Stimulated activated memory B cell treated with anti-CD40 and anti-IgM and Interleukin-4, amounts not matched to agents 10 μg/mL and 1 μg/mL and 100 μg/mL, for 72 hours (primary cell): ENCODE measurements around the gene PER3.
"Not testable (repeated sequence)": the region's sequence is repeated elsewhere in the genome, so short reads cannot be mapped to it uniquely, and the experiment has no call there.

ENCODE experiments used
- ATAC-seq: fragments of 150-1000 bp; cut with Tn5 transposase; 2 replicates; pipeline ENCODE4 v1.10.0; 2021
- H3K27ac Mint-ChIP-seq: one replicate; pipeline ENCODE4 v1.8.0; 2022; ENCODE audit warnings: mild to moderate bottlenecking, mixed read lengths
- H3K27me3 Mint-ChIP-seq: one replicate; pipeline ENCODE4 v1.8.0; 2022; ENCODE audit warnings: mixed read lengths
- H3K36me3 Mint-ChIP-seq: one replicate; pipeline ENCODE4 v1.8.0; 2022; ENCODE audit warnings: mixed read lengths
- H3K4me1 Mint-ChIP-seq: one replicate; pipeline ENCODE4 v1.8.0; 2022; ENCODE audit warnings: mixed read lengths
- H3K4me3 Mint-ChIP-seq: one replicate; pipeline ENCODE4 v1.8.0; 2022; ENCODE audit warnings: mild to moderate bottlenecking, moderate library complexity, mixed read lengths
- H3K9me3 Mint-ChIP-seq: one replicate; pipeline ENCODE4 v1.8.0; 2022; ENCODE audit warnings: mixed read lengths

PER3 gene

GRCh38 chr1:7769673-7770412 lies 14.2 kb upstream of the PER3 start:
- no peak overlapping the region for H3K4me3 Mint-ChIP-seq
- no peaks in the 10 kb centered on the region for H3K27me3 Mint-ChIP-seq
- no peaks in the 10 kb centered on the region for H3K9me3 Mint-ChIP-seq
- peak overlapping the region; percentile 87 for H3K27ac Mint-ChIP-seq
- H3K4me1 Mint-ChIP-seq: peaks cover 27% of the 10 kb centered on the region
- ATAC-seq: no peak
- peaks cover 8% of the 10 kb centered on the region for H3K36me3 Mint-ChIP-seq

GRCh38 chr1:7770669-7770996 lies 13.5 kb upstream of the PER3 start:
- Mint-ChIP-seq H3K36me3 (peaks cover 10% of the 10 kb centered on the region), H3K9me3 (no peaks in the 10 kb centered on the region), H3K27ac (peak overlapping the region; percentile 87), H3K4me3 (peak overlapping the region; percentile 93), H3K4me1 (peaks cover 30% of the 10 kb centered on the region), H3K27me3 (no peaks in the 10 kb centered on the region)
- ATAC-seq: peak; percentile 32

GRCh38 chr1:7770997-7771822 lies 12.9 kb upstream of the PER3 start, which contains the start of gene VAMP3:
Gene VAMP3 (plus strand): TSS chr1:7771296. CDS start chr1:7771384, 88 bp downstream.
- Mint-ChIP-seq H3K9me3 (no peaks in the 10 kb centered on the region), H3K36me3 (peaks cover 10% of the 10 kb centered on the region), H3K4me3 (peak within 1 kb of the TSS; percentile 93), H3K27me3 (no peaks in the 10 kb centered on the region), H3K27ac (peak within 1 kb of the TSS; percentile 87), H3K4me1 (peaks cover 30% of the 10 kb centered on the region)
- ATAC-seq: peak; percentile 97

- no peaks in the 10 kb centered on the region for H3K27me3 Mint-ChIP-seq
- peaks cover 30% of the 10 kb centered on the region for H3K4me1 Mint-ChIP-seq
- peaks cover 10% of the 10 kb centered on the region for H3K36me3 Mint-ChIP-seq
- peak overlapping the region; percentile 93 for H3K4me3 Mint-ChIP-seq
- H3K9me3 Mint-ChIP-seq: no peaks in the 10 kb centered on the region
- ATAC-seq: no peak
- H3K27ac Mint-ChIP-seq: peak overlapping the region; percentile 87
Observed at GRCh38 chr1:7771823-7772299, 12.2 kb upstream of the PER3 start.

GRCh38 chr1:7777591-7777990 lies 6.5 kb upstream of the PER3 start:
- peaks cover 29% of the 10 kb centered on the region for H3K36me3 Mint-ChIP-seq
- H3K27me3 Mint-ChIP-seq: no peaks in the 10 kb centered on the region
- no peak for ATAC-seq
- H3K9me3 Mint-ChIP-seq: no peaks in the 10 kb centered on the region
- no peak overlapping the region for H3K27ac Mint-ChIP-seq
- H3K4me1 Mint-ChIP-seq: peaks cover 24% of the 10 kb centered on the region
- H3K4me3 Mint-ChIP-seq: no peak overlapping the region

GRCh38 chr1:7778133-7778628 lies 5.9 kb upstream of the PER3 start:
- Mint-ChIP-seq H3K27ac (no peak overlapping the region), H3K27me3 (no peaks in the 10 kb centered on the region), H3K9me3 (no peaks in the 10 kb centered on the region), H3K4me1 (peaks cover 30% of the 10 kb centered on the region), H3K4me3 (no peak overlapping the region), H3K36me3 (peaks cover 29% of the 10 kb centered on the region)
- ATAC-seq: no peak

- ATAC-seq: no peak
- H3K36me3 Mint-ChIP-seq: peaks cover 19% of the 10 kb centered on the region
- H3K27ac Mint-ChIP-seq: no peak overlapping the region
- no peaks in the 10 kb centered on the region for H3K9me3 Mint-ChIP-seq
- no peaks in the 10 kb centered on the region for H3K27me3 Mint-ChIP-seq
- H3K4me3 Mint-ChIP-seq: no peak overlapping the region
- H3K4me1 Mint-ChIP-seq: peaks cover 21% of the 10 kb centered on the region
Observed at GRCh38 chr1:7780976-7781375, 3.1 kb upstream of the PER3 start.

- Mint-ChIP-seq H3K27ac (peak overlapping the region; percentile 48), H3K9me3 (no peaks in the 10 kb centered on the region), H3K4me3 (no peak overlapping the region), H3K36me3 (peaks cover 19% of the 10 kb centered on the region), H3K27me3 (no peaks in the 10 kb centered on the region), H3K4me1 (peaks cover 21% of the 10 kb centered on the region)
- no peak for ATAC-seq
Observed at GRCh38 chr1:7781501-7781900, 2.6 kb upstream of the PER3 start.

- Mint-ChIP-seq H3K27me3 (no peaks in the 10 kb centered on the region), H3K4me1 (peaks cover 21% of the 10 kb centered on the region), H3K9me3 (no peaks in the 10 kb centered on the region), H3K36me3 (peaks cover 19% of the 10 kb centered on the region), H3K27ac (peak overlapping the region; percentile 48), H3K4me3 (peak overlapping the region; percentile 30)
- no peak for ATAC-seq
Observed at GRCh38 chr1:7781923-7782495, 2.1 kb upstream of the PER3 start.

GRCh38 chr1:7783178-7783711 lies 846 bp upstream of the PER3 start:
- H3K27ac Mint-ChIP-seq: no peak overlapping the region
- H3K4me3 Mint-ChIP-seq: peak overlapping the region; percentile 80
- ATAC-seq: peak; percentile 17
- H3K9me3 Mint-ChIP-seq: no peaks in the 10 kb centered on the region
- H3K4me1 Mint-ChIP-seq: peaks cover 21% of the 10 kb centered on the region
- peaks cover 20% of the 10 kb centered on the region for H3K36me3 Mint-ChIP-seq
- H3K27me3 Mint-ChIP-seq: no peaks in the 10 kb centered on the region

- peak; percentile 3 for ATAC-seq
- H3K36me3 Mint-ChIP-seq: peaks cover 26% of the 10 kb centered on the region
- peaks cover 21% of the 10 kb centered on the region for H3K4me1 Mint-ChIP-seq
- no peak overlapping the region for H3K27ac Mint-ChIP-seq
- peak overlapping the region; percentile 38 for H3K4me3 Mint-ChIP-seq
- peaks cover 3% of the 10 kb centered on the region for H3K9me3 Mint-ChIP-seq
- H3K27me3 Mint-ChIP-seq: no peaks in the 10 kb centered on the region
Observed at GRCh38 chr1:7784492-7785071, 491 bp downstream of the PER3 start.

- ATAC-seq: no peak
- H3K27ac Mint-ChIP-seq: no peak overlapping the region
- H3K27me3 Mint-ChIP-seq: no peaks in the 10 kb centered on the region
- H3K4me3 Mint-ChIP-seq: no peak overlapping the region
- H3K36me3 Mint-ChIP-seq: peaks cover 31% of the 10 kb centered on the region
- peaks cover 8% of the 10 kb centered on the region for H3K9me3 Mint-ChIP-seq
- peaks cover 21% of the 10 kb centered on the region for H3K4me1 Mint-ChIP-seq
Observed at GRCh38 chr1:7785108-7785507, 1.0 kb downstream of the PER3 start.

- Mint-ChIP-seq H3K36me3 (peaks cover 38% of the 10 kb centered on the region), H3K9me3 (peaks cover 17% of the 10 kb centered on the region), H3K27ac (no peak overlapping the region), H3K4me1 (peaks cover 14% of the 10 kb centered on the region), H3K27me3 (no peaks in the 10 kb centered on the region), H3K4me3 (no peak overlapping the region)
- no peak for ATAC-seq
Observed at GRCh38 chr1:7786795-7787194, 2.7 kb downstream of the PER3 start.

- Mint-ChIP-seq H3K9me3 (peaks cover 22% of the 10 kb centered on the region), H3K36me3 (peaks cover 47% of the 10 kb centered on the region), H3K27ac (no peak overlapping the region), H3K27me3 (no peaks in the 10 kb centered on the region), H3K4me3 (no peak overlapping the region), H3K4me1 (no peaks in the 10 kb centered on the region)
- no peak for ATAC-seq
Observed at GRCh38 chr1:7789828-7790227, 5.7 kb downstream of the PER3 start.

- H3K4me3 Mint-ChIP-seq, H3K27me3 Mint-ChIP-seq, H3K4me1 Mint-ChIP-seq, H3K27ac Mint-ChIP-seq, ATAC-seq: not testable (repeated sequence)
- Mint-ChIP-seq H3K9me3 (peaks cover 22% of the 10 kb centered on the region), H3K36me3 (peaks cover 47% of the 10 kb centered on the region)
Observed at GRCh38 chr1:7791027-7791426, 6.9 kb downstream of the PER3 start.
